Hematopoietic multipotent progenitor cell (in vitro differentiated cells): Measurements from ENCODE around the gene RAD50. TPM values are rescaled to one million over a fixed set of nuclear protein-coding genes. Genes with fewer than 3 reads are reported as not detected.
"Not testable (repeated sequence)": the region's sequence is repeated elsewhere in the genome, so short reads cannot be mapped to it uniquely, and the experiment has no call there.

Source experiments
- DNase-seq, 3 donors: peaks; one replicate each; pipeline ENCODE4 v3.0.0-alpha.2; 2011 to 2015; ENCODE audit warnings: low read depth in 2 of 3, low spot score in 2 of 3
- total RNA-seq: library from RNA; depleted of rRNA; stranded (reverse); fragments of >200 nt; gene quantifications from one replicate; pipeline ENCODE4 v1.2.3, GENCODE V29; 2012

The RAD50 gene
- total RNA-seq, 1 donor = 9.7 TPM

GRCh38 chr5:132556153-132556762, 519 bp upstream of the RAD50 start:
- DNase-seq = no peak

GRCh38 chr5:132557478-132558172, 848 bp downstream of the RAD50 start:
- DNase-seq = no peak

GRCh38 chr5:132559383-132560060, 2.7 kb downstream of the RAD50 start:
- DNase-seq = no peak

- DNase-seq = no peak
These were observed 4.8 kb downstream of the RAD50 start for GRCh38 chr5:132561601-132562000.

- DNase-seq = not testable (repeated sequence)
These were observed 7.8 kb downstream of the RAD50 start for GRCh38 chr5:132564555-132564954.

- DNase-seq = no peak
These were observed 9.9 kb downstream of the RAD50 start for GRCh38 chr5:132566657-132567056.

- no peak for DNase-seq
These were observed 19.3 kb downstream of the RAD50 start for GRCh38 chr5:132576123-132576522.

- DNase-seq = not testable (repeated sequence)
These were observed 27.8 kb downstream of the RAD50 start for GRCh38 chr5:132584560-132584959.

GRCh38 chr5:132586063-132586462, 29.3 kb downstream of the RAD50 start:
- no peak for DNase-seq

GRCh38 chr5:132589467-132589866, 32.7 kb downstream of the RAD50 start:
- no peak for DNase-seq

- peak in 2 of 3 donors; percentile 12 to 36 for DNase-seq
These were observed 34.4 kb downstream of the RAD50 start for GRCh38 chr5:132591145-132591544.

- no peak for DNase-seq
These were observed 35.7 kb downstream of the RAD50 start for GRCh38 chr5:132592521-132592920.

- no peak for DNase-seq
These were observed 37.4 kb downstream of the RAD50 start for GRCh38 chr5:132594170-132594569.

- DNase-seq = no peak
These were observed 38.8 kb downstream of the RAD50 start for GRCh38 chr5:132595624-132596023.

GRCh38 chr5:132601071-132601728, 44.4 kb downstream of the RAD50 start:
- no peak for DNase-seq

- no peak for DNase-seq
These were observed 50.3 kb downstream of the RAD50 start for GRCh38 chr5:132607095-132607494.

GRCh38 chr5:132608107-132608506, 51.3 kb downstream of the RAD50 start:
- no peak for DNase-seq

GRCh38 chr5:132611965-132612364, 55.2 kb downstream of the RAD50 start:
- DNase-seq = no peak

GRCh38 chr5:132612846-132613245, 56.1 kb downstream of the RAD50 start:
- no peak for DNase-seq

- no peak for DNase-seq
These were observed 64.9 kb downstream of the RAD50 start for GRCh38 chr5:132621699-132622098.

GRCh38 chr5:132622608-132623007, 65.8 kb downstream of the RAD50 start:
- no peak for DNase-seq
